ENCODE results near the gene EXOSC5. TPM values are rescaled to one million over a fixed set of nuclear protein-coding genes. Genes with fewer than 3 reads are reported as not detected.
A peak's percentile ranks its signal among the peaks of the same experiment; 100 is the strongest.

The EXOSC5 gene
- total and polyA plus RNA-seq, 10 of the 15 experiments (the other 5 are each of a cell fraction or from before 2014, with no cell fraction given), result 15.8 to 123 (median 52.7) TPM

DNA sequence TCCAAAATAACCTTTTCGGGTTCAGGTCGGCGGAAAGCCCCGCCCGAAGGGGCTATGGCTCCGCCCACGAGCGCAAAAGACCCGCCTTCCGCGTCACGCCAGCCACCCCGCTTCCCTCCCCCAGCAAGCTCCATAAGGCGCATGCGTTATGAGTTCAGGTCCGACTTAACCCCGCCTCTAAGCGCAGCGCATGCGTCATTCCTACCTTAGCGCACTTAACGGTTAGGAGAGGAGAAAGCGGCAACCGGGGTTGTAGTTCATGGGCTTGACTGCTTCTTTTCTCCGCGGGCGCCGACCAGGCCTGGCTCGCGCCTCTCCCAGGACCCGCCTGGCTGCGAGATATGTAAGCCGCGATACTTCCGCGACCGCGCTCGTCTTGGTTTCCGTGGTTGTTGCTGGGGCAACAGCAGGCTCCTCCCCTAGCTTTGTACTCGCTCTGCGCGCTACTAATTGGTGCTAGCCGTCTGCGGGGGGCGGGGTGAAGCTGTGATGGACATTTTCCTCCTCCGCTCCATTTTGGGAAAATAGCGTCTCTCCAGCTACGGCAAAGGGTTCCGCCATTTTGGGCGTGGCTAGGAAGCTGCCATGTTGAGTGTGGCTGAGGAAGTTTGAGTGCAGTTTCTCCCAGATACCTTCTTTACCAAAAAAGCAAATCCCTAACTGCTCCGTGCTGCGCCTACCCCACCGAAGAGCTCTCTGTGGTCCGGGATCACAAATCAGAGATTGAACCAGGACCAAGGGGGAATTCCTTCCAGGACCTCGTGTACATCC is 33.2 kb downstream of the EXOSC5 start, which contains the start of gene B9D2 (continued):
- TF ChIP-seq FOXK2 (IDR thresholded peaks at IDR 0.05) (no peak), NBN (IDR thresholded peaks at IDR 0.05) (0 out of 2 replicates have a peak, but pooled peaks have one; percentile 47), NFYA (IDR thresholded peaks at IDR 0.05; ENCODE audit: borderline replicate concordance, low read depth, low read length) (no peak; the same call in 1 of the 2 replicates), POLR2AphosphoS2 (IDR thresholded peaks at IDR 0.05; ENCODE audit: low read depth, low read length) (peak; percentile 63; the same call in 1 of the 2 replicates), MTA2 (IDR thresholded peaks at IDR 0.05; ENCODE audit: low read depth) (peak; percentile 49; the same call in 1 of the 2 replicates), CREB1 (IDR thresholded peaks at IDR 0.05; ENCODE audit: low read depth) (peak; percentile 81), FOS (IDR thresholded peaks at IDR 0.05; ENCODE audit: borderline replicate concordance, extremely low read depth, insufficient read length) (no peak), RELA (IDR thresholded peaks at IDR 0.05; ENCODE audit: borderline replicate concordance, partially characterized antibody) (peak; percentile 85), CREM (IDR thresholded peaks at IDR 0.05; ENCODE audit: low read depth) (peak; percentile 59), TCF7 (IDR thresholded peaks at IDR 0.05; ENCODE audit: borderline replicate concordance) (no peak), ESRRA (IDR thresholded peaks at IDR 0.05; ENCODE audit: low read length) (no peak; the same call in 1 of the 2 replicates), BMI1 (IDR thresholded peaks at IDR 0.05; ENCODE audit: borderline replicate concordance) (peak; percentile 97), ZNF207 (IDR thresholded peaks at IDR 0.05; ENCODE audit: borderline replicate concordance) (peak; percentile 21; the same call in 1 of the 2 replicates), WRNIP1 (IDR thresholded peaks at IDR 0.05; ENCODE audit: borderline replicate concordance, low read depth, low read length) (0 out of 2 replicates have a peak, but pooled peaks have one; percentile 53), ZNF622 (IDR thresholded peaks at IDR 0.05) (no peak), HDAC2 (IDR thresholded peaks at IDR 0.05) (no peak), HDGF (IDR thresholded peaks at IDR 0.05) (peak; percentile 54; the same call in 1 of the 2 replicates), SIN3A (IDR thresholded peaks at IDR 0.05; ENCODE audit: low read depth, low read length) (peak; percentile 74), BCL11A (IDR thresholded peaks at IDR 0.05; ENCODE audit: low read depth, low read length) (no peak), ZNF384 (IDR thresholded peaks at IDR 0.05; ENCODE audit: borderline replicate concordance, low read depth, low read length) (no peak), JUNB (IDR thresholded peaks at IDR 0.05) (no peak), CHD1 (IDR thresholded peaks at IDR 0.05; ENCODE audit: low read depth, low read length) (no peak), SUPT20H (IDR thresholded peaks at IDR 0.05; ENCODE audit: borderline replicate concordance, control insufficient read depth, low read depth, low read length) (no peak)
- TF ChIP-seq, protein P1, sequence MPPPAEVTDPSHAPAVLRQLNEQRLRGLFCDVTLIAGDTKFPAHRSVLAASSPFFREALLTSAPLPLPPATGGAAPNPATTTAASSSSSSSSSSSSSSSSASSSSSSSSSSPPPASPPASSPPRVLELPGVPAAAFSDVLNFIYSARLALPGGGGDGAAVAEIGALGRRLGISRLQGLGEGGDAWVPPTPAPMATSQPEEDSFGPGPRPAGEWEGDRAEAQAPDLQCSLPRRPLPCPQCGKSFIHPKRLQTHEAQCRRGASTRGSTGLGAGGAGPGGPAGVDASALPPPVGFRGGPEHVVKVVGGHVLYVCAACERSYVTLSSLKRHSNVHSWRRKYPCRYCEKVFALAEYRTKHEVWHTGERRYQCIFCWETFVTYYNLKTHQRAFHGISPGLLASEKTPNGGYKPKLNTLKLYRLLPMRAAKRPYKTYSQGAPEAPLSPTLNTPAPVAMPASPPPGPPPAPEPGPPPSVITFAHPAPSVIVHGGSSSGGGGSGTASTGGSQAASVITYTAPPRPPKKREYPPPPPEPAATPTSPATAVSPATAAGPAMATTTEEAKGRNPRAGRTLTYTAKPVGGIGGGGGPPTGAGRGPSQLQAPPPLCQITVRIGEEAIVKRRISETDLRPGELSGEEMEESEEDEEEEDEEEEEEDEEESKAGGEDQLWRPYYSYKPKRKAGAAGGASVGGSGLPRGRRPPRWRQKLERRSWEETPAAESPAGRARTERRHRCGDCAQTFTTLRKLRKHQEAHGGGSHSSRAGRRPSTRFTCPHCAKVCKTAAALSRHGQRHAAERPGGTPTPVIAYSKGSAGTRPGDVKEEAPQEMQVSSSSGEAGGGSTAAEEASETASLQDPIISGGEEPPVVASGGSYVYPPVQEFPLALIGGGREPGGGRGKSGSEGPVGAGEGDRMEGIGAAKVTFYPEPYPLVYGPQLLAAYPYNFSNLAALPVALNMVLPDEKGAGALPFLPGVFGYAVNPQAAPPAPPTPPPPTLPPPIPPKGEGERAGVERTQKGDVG (CRISPR knock-in tag; IDR thresholded peaks at IDR 0.05), result no peak
- TF ChIP-seq, protein P2, sequence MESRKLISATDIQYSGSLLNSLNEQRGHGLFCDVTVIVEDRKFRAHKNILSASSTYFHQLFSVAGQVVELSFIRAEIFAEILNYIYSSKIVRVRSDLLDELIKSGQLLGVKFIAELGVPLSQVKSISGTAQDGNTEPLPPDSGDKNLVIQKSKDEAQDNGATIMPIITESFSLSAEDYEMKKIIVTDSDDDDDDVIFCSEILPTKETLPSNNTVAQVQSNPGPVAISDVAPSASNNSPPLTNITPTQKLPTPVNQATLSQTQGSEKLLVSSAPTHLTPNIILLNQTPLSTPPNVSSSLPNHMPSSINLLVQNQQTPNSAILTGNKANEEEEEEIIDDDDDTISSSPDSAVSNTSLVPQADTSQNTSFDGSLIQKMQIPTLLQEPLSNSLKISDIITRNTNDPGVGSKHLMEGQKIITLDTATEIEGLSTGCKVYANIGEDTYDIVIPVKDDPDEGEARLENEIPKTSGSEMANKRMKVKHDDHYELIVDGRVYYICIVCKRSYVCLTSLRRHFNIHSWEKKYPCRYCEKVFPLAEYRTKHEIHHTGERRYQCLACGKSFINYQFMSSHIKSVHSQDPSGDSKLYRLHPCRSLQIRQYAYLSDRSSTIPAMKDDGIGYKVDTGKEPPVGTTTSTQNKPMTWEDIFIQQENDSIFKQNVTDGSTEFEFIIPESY (IDR thresholded peaks at IDR 0.05), result no peak
- TF ChIP-seq, protein P3, sequence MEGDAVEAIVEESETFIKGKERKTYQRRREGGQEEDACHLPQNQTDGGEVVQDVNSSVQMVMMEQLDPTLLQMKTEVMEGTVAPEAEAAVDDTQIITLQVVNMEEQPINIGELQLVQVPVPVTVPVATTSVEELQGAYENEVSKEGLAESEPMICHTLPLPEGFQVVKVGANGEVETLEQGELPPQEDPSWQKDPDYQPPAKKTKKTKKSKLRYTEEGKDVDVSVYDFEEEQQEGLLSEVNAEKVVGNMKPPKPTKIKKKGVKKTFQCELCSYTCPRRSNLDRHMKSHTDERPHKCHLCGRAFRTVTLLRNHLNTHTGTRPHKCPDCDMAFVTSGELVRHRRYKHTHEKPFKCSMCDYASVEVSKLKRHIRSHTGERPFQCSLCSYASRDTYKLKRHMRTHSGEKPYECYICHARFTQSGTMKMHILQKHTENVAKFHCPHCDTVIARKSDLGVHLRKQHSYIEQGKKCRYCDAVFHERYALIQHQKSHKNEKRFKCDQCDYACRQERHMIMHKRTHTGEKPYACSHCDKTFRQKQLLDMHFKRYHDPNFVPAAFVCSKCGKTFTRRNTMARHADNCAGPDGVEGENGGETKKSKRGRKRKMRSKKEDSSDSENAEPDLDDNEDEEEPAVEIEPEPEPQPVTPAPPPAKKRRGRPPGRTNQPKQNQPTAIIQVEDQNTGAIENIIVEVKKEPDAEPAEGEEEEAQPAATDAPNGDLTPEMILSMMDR (IDR thresholded peaks at IDR 0.05 in 2 of 3, conservative IDR thresholded peaks at IDR 0.05 in 1 of 3; ENCODE audit: control insufficient read depth in 2 of 3, extremely low read depth in 1 of 3, insufficient read depth in 1 of 3, low read depth in 3 of 3, low read length in 3 of 3), result no peak

Data from GM12878 (cell line).